AG09309 (cell line): ENCODE results near the gene NKAIN1.
A peak's percentile ranks its signal among the peaks of the same experiment; 100 is the strongest.

ENCODE experiments used
- DNase-seq: peaks from one replicate; pipeline ENCODE4 v3.0.0-alpha.2; 2010; ENCODE audit warnings: low read depth
- H3K4me3 ChIP-seq: 2 replicates; pipeline ENCODE4 v1.5.1; 2011; ENCODE audit warnings: mild to moderate bottlenecking, low read depth, low read length, moderate library complexity; ENCODE audit not compliant: control insufficient read depth
- CTCF ChIP-seq: IDR thresholded peaks from 2 replicates; pipeline ENCODE4 v1.5.1; 2011; ENCODE audit warnings: mild to moderate bottlenecking, low read depth, low read length, inconsistent platforms; ENCODE audit not compliant: insufficient read depth, control insufficient read depth; ENCODE audit errors: missing control alignments

The NKAIN1 gene

GRCh38 chr1:31163866-31164265 lies 75.8 kb downstream of the NKAIN1 start:
- TF ChIP-seq CTCF, result no peak
- no peak overlapping the region for H3K4me3 ChIP-seq
- DNase-seq, result no peak

- no peak for TF ChIP-seq CTCF
- DNase-seq, result no peak
Observed at GRCh38 chr1:31161571-31161970, 78.1 kb downstream of the NKAIN1 start.

GRCh38 chr1:31159869-31160611 lies 79.6 kb downstream of the NKAIN1 start:
- no peak for DNase-seq
- TF ChIP-seq CTCF, result no peak
- no peak overlapping the region for H3K4me3 ChIP-seq

More at GRCh38 chr1:31161571-31161970, 78.1 kb downstream of the NKAIN1 start:
- H3K4me3 ChIP-seq, result no peak overlapping the region

GRCh38 chr1:31159323-31159722 lies 80.4 kb downstream of the NKAIN1 start:
- TF ChIP-seq CTCF, result no peak
- DNase-seq, result no peak

GRCh38 chr1:31155216-31155806 lies 84.4 kb downstream of the NKAIN1 start:
- peak; percentile 4 for TF ChIP-seq CTCF
- peak overlapping the region; percentile 55 for H3K4me3 ChIP-seq
- no peak for DNase-seq

More at GRCh38 chr1:31159323-31159722, 80.4 kb downstream of the NKAIN1 start:
- no peak overlapping the region for H3K4me3 ChIP-seq

- DNase-seq, result no peak
- TF ChIP-seq CTCF, result no peak
- peak overlapping the region; percentile 56 for H3K4me3 ChIP-seq
Observed at GRCh38 chr1:31154632-31155215, 85.0 kb downstream of the NKAIN1 start.
